ENCODE measurements around the gene WDR7. TPM values are rescaled to one million over a fixed set of nuclear protein-coding genes. Genes with fewer than 3 reads are reported as not detected.

WDR7 gene
- total RNA-seq, 1 experiment from 2014 or later: 7.8 TPM

DNA sequence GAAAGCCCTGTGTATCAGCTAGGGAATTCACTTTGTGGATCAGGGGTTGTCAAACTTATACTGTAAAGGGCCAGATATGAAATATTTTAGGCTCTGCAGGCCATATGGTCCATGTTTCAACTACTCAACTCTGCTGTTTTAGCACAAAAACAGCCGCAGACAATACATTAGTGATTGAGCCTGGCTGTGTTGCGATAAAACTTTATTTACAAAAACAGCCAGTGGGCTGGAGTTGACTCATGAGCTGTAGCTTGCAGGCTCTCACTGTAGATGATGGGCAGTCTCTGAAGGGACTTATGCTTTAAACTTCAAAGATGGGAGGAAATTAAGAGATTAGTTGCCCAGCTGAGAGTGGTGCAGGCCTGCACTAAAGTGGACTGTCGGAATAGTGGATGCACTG lies 33.1 kb downstream of the WDR7 start:
- Mint-ChIP-seq H3K36me3 (ENCODE audit: insufficient read depth, unreplicated experiment) (no peaks in the 10 kb centered on the region), H3K4me1 (ENCODE audit: low read depth, unreplicated experiment) (no peaks in the 10 kb centered on the region), H3K27me3 (ENCODE audit: insufficient read depth, unreplicated experiment) (no peaks in the 10 kb centered on the region), H3K4me3 (ENCODE audit: unreplicated experiment) (no peak overlapping the region), H3K27ac (ENCODE audit: unreplicated experiment) (no peak overlapping the region), H3K9me3 (ENCODE audit: unreplicated experiment) (no peaks in the 10 kb centered on the region)
- Histone ChIP-seq H3K27me3 (replicated peaks; ENCODE audit: control insufficient read depth, insufficient read depth, low read length) (no peaks in the 10 kb centered on the region), H3K4me3 (ENCODE audit: low read depth, low read length) (no peak overlapping the region), H3K9me3 (no peaks in the 10 kb centered on the region), H3K4me1 (no peaks in the 10 kb centered on the region), H3K36me3 (ENCODE audit: control insufficient read depth, insufficient read depth, low read length) (no peaks in the 10 kb centered on the region)
- CTCF ChIA-PET: no interaction called here
- TF ChIP-seq, protein P1, sequence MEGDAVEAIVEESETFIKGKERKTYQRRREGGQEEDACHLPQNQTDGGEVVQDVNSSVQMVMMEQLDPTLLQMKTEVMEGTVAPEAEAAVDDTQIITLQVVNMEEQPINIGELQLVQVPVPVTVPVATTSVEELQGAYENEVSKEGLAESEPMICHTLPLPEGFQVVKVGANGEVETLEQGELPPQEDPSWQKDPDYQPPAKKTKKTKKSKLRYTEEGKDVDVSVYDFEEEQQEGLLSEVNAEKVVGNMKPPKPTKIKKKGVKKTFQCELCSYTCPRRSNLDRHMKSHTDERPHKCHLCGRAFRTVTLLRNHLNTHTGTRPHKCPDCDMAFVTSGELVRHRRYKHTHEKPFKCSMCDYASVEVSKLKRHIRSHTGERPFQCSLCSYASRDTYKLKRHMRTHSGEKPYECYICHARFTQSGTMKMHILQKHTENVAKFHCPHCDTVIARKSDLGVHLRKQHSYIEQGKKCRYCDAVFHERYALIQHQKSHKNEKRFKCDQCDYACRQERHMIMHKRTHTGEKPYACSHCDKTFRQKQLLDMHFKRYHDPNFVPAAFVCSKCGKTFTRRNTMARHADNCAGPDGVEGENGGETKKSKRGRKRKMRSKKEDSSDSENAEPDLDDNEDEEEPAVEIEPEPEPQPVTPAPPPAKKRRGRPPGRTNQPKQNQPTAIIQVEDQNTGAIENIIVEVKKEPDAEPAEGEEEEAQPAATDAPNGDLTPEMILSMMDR (IDR thresholded peaks at IDR 0.05; ENCODE audit: insufficient read depth in 1 of 2, low read depth in 1 of 2, low read length in 1 of 2, severe bottlenecking in 1 of 2, unreplicated experiment in 1 of 2): no peak
- DNase-seq: no peak
- POLR2A ChIA-PET: no interaction called here
- intact Hi-C loops (cut with micrococcal nuclease; ENCODE audit: unreplicated experiment): no loop called here
- BruUV-seq (replicated peaks): no TSS peak

DNA sequence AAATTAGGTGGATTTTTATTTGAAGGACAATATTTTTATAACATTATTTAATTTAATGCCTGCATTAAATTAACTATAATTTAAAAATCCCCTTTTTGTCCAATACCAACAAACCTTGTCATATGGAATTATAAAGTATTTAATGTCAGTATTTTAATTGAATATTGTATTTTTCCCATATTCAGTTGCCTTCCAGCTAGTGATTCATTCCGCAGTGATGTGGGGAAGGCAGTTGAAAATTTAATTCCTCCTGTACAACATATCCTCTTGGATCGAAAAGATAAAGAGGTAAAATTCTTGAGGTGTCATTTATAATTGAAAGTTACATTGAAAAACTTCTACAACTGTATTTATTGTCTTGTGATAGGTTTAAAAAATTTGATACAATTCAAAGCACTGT lies 40.4 kb downstream of the WDR7 start:
- CTCF ChIA-PET: no interaction called here
- BruUV-seq (replicated peaks): no TSS peak
- H3K4me1 ChIP-seq: no peaks in the 10 kb centered on the region

DNA sequence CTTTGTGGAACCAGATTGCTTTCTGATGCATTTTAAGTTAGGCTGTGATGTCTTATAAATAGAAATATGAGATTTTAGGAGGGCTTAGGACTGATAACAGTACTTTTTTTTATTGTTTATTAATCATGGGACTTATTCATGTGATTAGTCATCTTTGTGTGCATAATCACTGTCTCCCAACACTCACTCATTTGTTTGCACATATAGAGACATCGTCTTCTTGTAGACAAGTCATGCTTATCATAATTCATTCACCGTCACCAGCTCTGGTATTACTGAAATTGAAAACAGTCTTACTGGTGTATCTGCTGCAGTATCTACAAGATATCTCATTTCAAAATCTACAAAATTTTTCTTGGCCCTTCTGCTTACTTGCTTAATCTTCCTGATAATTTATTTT lies 45.8 kb downstream of the WDR7 start:
- Mint-ChIP-seq H3K9me3 (ENCODE audit: unreplicated experiment) (no peaks in the 10 kb centered on the region), H3K4me1 (ENCODE audit: low read depth, unreplicated experiment) (no peaks in the 10 kb centered on the region), H3K27ac (ENCODE audit: unreplicated experiment) (no peak overlapping the region), H3K27me3 (ENCODE audit: insufficient read depth, unreplicated experiment) (no peaks in the 10 kb centered on the region), H3K4me3 (ENCODE audit: unreplicated experiment) (no peak overlapping the region), H3K36me3 (ENCODE audit: insufficient read depth, unreplicated experiment) (no peaks in the 10 kb centered on the region)
- BruUV-seq (replicated peaks): no TSS peak
- H3K9me3 ChIP-seq: no peaks in the 10 kb centered on the region
- H3K4me1 ChIP-seq: no peaks in the 10 kb centered on the region
- ChIA-PET POLR2A (no interaction called here), CTCF (no interaction called here)
- intact Hi-C loops (cut with micrococcal nuclease; ENCODE audit: unreplicated experiment): no loop called here
- no peak for DNase-seq
- H3K4me3 ChIP-seq (ENCODE audit: low read depth, low read length): no peak overlapping the region
- TF ChIP-seq, protein P1 (IDR thresholded peaks at IDR 0.05; ENCODE audit: insufficient read depth in 1 of 2, low read depth in 1 of 2, low read length in 1 of 2, severe bottlenecking in 1 of 2, unreplicated experiment in 1 of 2): no peak
- no peaks in the 10 kb centered on the region for H3K27me3 ChIP-seq (replicated peaks; ENCODE audit: control insufficient read depth, insufficient read depth, low read length)
- H3K36me3 ChIP-seq (ENCODE audit: control insufficient read depth, insufficient read depth, low read length): no peaks in the 10 kb centered on the region

More for the DNA sequence above, 40.4 kb downstream of the WDR7 start:
- intact Hi-C loops (cut with micrococcal nuclease; ENCODE audit: unreplicated experiment): no loop called here
- H3K27ac Mint-ChIP-seq (ENCODE audit: unreplicated experiment): no peak overlapping the region
- no peaks in the 10 kb centered on the region for H3K4me1 Mint-ChIP-seq (ENCODE audit: low read depth, unreplicated experiment)
- H3K27me3 Mint-ChIP-seq (ENCODE audit: insufficient read depth, unreplicated experiment): no peaks in the 10 kb centered on the region
- no peaks in the 10 kb centered on the region for H3K9me3 ChIP-seq
- no peaks in the 10 kb centered on the region for H3K27me3 ChIP-seq (replicated peaks; ENCODE audit: control insufficient read depth, insufficient read depth, low read length)
- H3K36me3 Mint-ChIP-seq (ENCODE audit: insufficient read depth, unreplicated experiment): no peaks in the 10 kb centered on the region
- TF ChIP-seq, protein P1 (IDR thresholded peaks at IDR 0.05; ENCODE audit: insufficient read depth in 1 of 2, low read depth in 1 of 2, low read length in 1 of 2, severe bottlenecking in 1 of 2, unreplicated experiment in 1 of 2): no peak
- no peaks in the 10 kb centered on the region for H3K36me3 ChIP-seq (ENCODE audit: control insufficient read depth, insufficient read depth, low read length)
- no peaks in the 10 kb centered on the region for H3K9me3 Mint-ChIP-seq (ENCODE audit: unreplicated experiment)
- H3K4me3 ChIP-seq (ENCODE audit: low read depth, low read length): no peak overlapping the region
- POLR2A ChIA-PET: no interaction called here
- no peak overlapping the region for H3K4me3 Mint-ChIP-seq (ENCODE audit: unreplicated experiment)
- DNase-seq: no peak
